Fibroblast of skin of scalp (primary cell): ENCODE data around the gene RTEL1. TPM values are rescaled to one million over a fixed set of nuclear protein-coding genes. Genes with fewer than 3 reads are reported as not detected.
"Not testable (repeated sequence)": the region's sequence is repeated elsewhere in the genome, so short reads cannot be mapped to it uniquely, and the experiment has no call there.

Source experiments
- DNase-seq: peaks from one replicate; pipeline ENCODE4 v3.0.0-alpha.2; 2013
- polyA plus RNA-seq, 2 experiments: library from polyadenylated mRNA; unstranded; fragments of 120-200 nt; gene quantifications; one replicate each; pipeline ENCODE4 v1.2.1, GENCODE V29; 2013; ENCODE audit not compliant: insufficient read length in 2 of 2

RTEL1 gene
- polyA plus RNA-seq (2013, experiment 1 of 2; ENCODE audit: insufficient read length): 15.3 TPM
- polyA plus RNA-seq (2013, experiment 2 of 2; ENCODE audit: insufficient read length): 12.8 TPM

GRCh38 chr20:63657937-63658748 is at the start of gene RTEL1:
Gene RTEL1 (plus strand): TSS chr20:63658312. CDS start chr20:63659403, 1,091 bp downstream.
- peak; percentile 91 for DNase-seq

- no peak for DNase-seq
These were observed 47.3 kb upstream of the RTEL1 start for GRCh38 chr20:63610581-63611435.

- DNase-seq: peak; percentile 31
These were observed 46.5 kb upstream of the RTEL1 start for GRCh38 chr20:63611646-63612045.

- no peak for DNase-seq
These were observed 45.7 kb upstream of the RTEL1 start for GRCh38 chr20:63612276-63612931.

- DNase-seq: not testable (repeated sequence)
These were observed 44.1 kb upstream of the RTEL1 start for GRCh38 chr20:63613863-63614594.

- no peak for DNase-seq
These were observed 40.8 kb upstream of the RTEL1 start for GRCh38 chr20:63617092-63617875.

GRCh38 chr20:63617876-63618265 is 40.2 kb upstream of the RTEL1 start:
- no peak for DNase-seq

- no peak for DNase-seq
These were observed 39.7 kb upstream of the RTEL1 start for GRCh38 chr20:63618291-63618980.

- DNase-seq: no peak
These were observed 39.0 kb upstream of the RTEL1 start for GRCh38 chr20:63619086-63619485.

- DNase-seq: no peak
These were observed 38.6 kb upstream of the RTEL1 start for GRCh38 chr20:63619505-63619904.

- no peak for DNase-seq
These were observed 37.1 kb upstream of the RTEL1 start for GRCh38 chr20:63620991-63621390.

GRCh38 chr20:63622096-63622495 is 36.0 kb upstream of the RTEL1 start:
- DNase-seq: no peak

- DNase-seq: no peak
These were observed 35.4 kb upstream of the RTEL1 start for GRCh38 chr20:63622732-63623131.

GRCh38 chr20:63624486-63624885 is 33.6 kb upstream of the RTEL1 start:
- DNase-seq: peak; percentile 51

- no peak for DNase-seq
These were observed 32.2 kb upstream of the RTEL1 start for GRCh38 chr20:63625771-63626423.

GRCh38 chr20:63626424-63627128 is 31.5 kb upstream of the RTEL1 start, which contains the start of gene GMEB2:
Gene GMEB2 (minus strand): TSS chr20:63627101. CDS start chr20:63619397, 7,704 bp downstream.
- peak; percentile 80 for DNase-seq

GRCh38 chr20:63627129-63627750 is 30.9 kb upstream of the RTEL1 start:
- DNase-seq: peak; percentile 95

GRCh38 chr20:63627751-63628245 is 30.3 kb upstream of the RTEL1 start:
- DNase-seq: no peak
